ENCODE data around the gene CCDC188. TPM values are rescaled to one million over a fixed set of nuclear protein-coding genes. Genes with fewer than 3 reads are reported as not detected.

Gene CCDC188
- total RNA-seq, 1 donor from 2014 or later: not detected

- Histone ChIP-seq H3K27ac (ENCODE audit: low read depth, low read length) (no peak overlapping the region), H3K79me2 (ENCODE audit: insufficient read depth, low read length) (peaks cover 47% of the 10 kb centered on the region), H3K27me3 (ENCODE audit: insufficient read depth, low read length) (no peaks in the 10 kb centered on the region), H3K36me3 (ENCODE audit: insufficient read depth, low read length) (peaks cover 23% of the 10 kb centered on the region), H2AFZ (ENCODE audit: low read depth, low read length) (no peak overlapping the region), H3K4me2 (ENCODE audit: low read length) (no peak overlapping the region), H4K20me1 (ENCODE audit: insufficient read depth, low read length) (peaks cover 51% of the 10 kb centered on the region), H3K9me3 (ENCODE audit: insufficient read depth, low read depth, low read length) (no peaks in the 10 kb centered on the region), H3K4me3 (ENCODE audit: insufficient read depth, low read depth, low read length) (no peak overlapping the region), H3K4me1 (ENCODE audit: insufficient read depth, low read length) (peaks cover 9% of the 10 kb centered on the region), H3K9ac (ENCODE audit: low read length) (no peak overlapping the region)
- Mint-ChIP-seq H3K36me3 (ENCODE audit: low read depth, unreplicated experiment) (peaks cover 12% of the 10 kb centered on the region), H3K9me3 (ENCODE audit: unreplicated experiment) (no peaks in the 10 kb centered on the region), H3K4me1 (ENCODE audit: low read depth, unreplicated experiment) (no peaks in the 10 kb centered on the region), H3K27ac (ENCODE audit: unreplicated experiment) (no peak overlapping the region), H3K27me3 (ENCODE audit: low read depth, unreplicated experiment) (no peaks in the 10 kb centered on the region), H3K4me3 (ENCODE audit: unreplicated experiment) (no peak overlapping the region)
- DNase-seq (ENCODE audit: low read depth): no peak
- no peak for FAIRE-seq
- TF ChIP-seq CTCF (IDR thresholded peaks at IDR 0.05; ENCODE audit: insufficient read depth, low read depth, low read length): no peak
- no peak for TF ChIP-seq EZH2 (IDR thresholded peaks at IDR 0.05; ENCODE audit: insufficient read depth, low read length)
Measured at GRCh38 chr22:20113551-20114310, 37.1 kb downstream of the CCDC188 start.

DNA sequence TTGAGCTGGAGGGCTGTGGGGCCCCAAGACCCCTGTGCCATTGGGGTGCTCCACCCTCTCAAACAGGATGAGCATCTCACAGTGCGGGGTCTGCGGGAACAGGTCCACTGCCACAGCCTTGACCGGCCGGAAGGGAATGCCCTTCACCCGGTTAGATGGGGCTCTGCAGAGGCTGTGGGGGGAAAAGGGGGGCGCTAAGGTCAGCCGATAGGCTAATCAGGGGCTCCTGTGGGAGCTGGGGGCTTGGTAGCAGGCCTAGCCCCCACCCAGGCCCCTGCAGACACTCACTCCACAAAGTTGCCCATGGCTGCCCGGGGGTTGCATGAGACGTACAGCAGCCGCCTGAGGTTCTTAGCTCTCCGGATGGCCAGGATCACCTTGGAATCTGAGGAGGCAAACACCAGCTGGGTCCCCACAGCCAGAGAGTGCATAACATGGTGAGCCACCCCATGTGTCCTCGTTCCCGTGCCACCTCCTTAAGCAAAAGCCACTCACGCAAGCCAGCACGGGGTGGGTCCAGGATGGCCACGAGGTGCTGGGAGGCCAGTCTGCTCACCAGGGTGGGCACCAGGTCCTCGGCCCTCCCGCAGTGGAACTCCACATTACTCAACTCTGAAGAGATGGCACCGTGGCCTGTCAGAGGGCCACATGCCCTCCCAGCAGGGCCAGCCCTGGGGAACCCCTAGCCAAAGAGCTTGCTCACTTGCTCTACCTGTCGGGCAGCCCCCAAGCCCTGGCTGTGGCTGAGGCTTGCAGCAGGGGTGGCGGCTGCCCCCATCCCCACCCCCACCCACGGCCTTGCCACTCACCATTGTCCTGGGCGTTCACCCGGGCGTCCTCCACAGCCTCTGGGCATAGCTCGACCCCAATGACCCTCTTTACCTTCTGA lies 38.0 kb downstream of the CCDC188 start:
- H3K36me3 Mint-ChIP-seq (ENCODE audit: low read depth, unreplicated experiment): peaks cover 12% of the 10 kb centered on the region
- H3K36me3 ChIP-seq (ENCODE audit: insufficient read depth, low read length): peaks cover 29% of the 10 kb centered on the region
- no peak overlapping the region for H3K27ac Mint-ChIP-seq (ENCODE audit: unreplicated experiment)
- no peak overlapping the region for H3K27ac ChIP-seq (ENCODE audit: low read depth, low read length)
- H3K27me3 ChIP-seq (ENCODE audit: insufficient read depth, low read length): no peaks in the 10 kb centered on the region
- FAIRE-seq (no peak), DNase-seq (ENCODE audit: low read depth) (no peak)
- H3K9me3 ChIP-seq (ENCODE audit: insufficient read depth, low read depth, low read length): no peaks in the 10 kb centered on the region
- no peak overlapping the region for H3K4me3 Mint-ChIP-seq (ENCODE audit: unreplicated experiment)
- H3K9me3 Mint-ChIP-seq (ENCODE audit: unreplicated experiment): no peaks in the 10 kb centered on the region
- H3K4me2 ChIP-seq (ENCODE audit: low read length): no peak overlapping the region
- H3K79me2 ChIP-seq (ENCODE audit: insufficient read depth, low read length): peaks cover 41% of the 10 kb centered on the region
- no peaks in the 10 kb centered on the region for H3K4me1 Mint-ChIP-seq (ENCODE audit: low read depth, unreplicated experiment)
- H2AFZ ChIP-seq (ENCODE audit: low read depth, low read length): no peak overlapping the region
- no peaks in the 10 kb centered on the region for H3K27me3 Mint-ChIP-seq (ENCODE audit: low read depth, unreplicated experiment)
- peaks cover 5% of the 10 kb centered on the region for H3K4me1 ChIP-seq (ENCODE audit: insufficient read depth, low read length)
- H3K9ac ChIP-seq (ENCODE audit: low read length): no peak overlapping the region
- no peak overlapping the region for H3K4me3 ChIP-seq (ENCODE audit: insufficient read depth, low read depth, low read length)
- TF ChIP-seq EZH2 (IDR thresholded peaks at IDR 0.05; ENCODE audit: insufficient read depth, low read length) (no peak), CTCF (IDR thresholded peaks at IDR 0.05; ENCODE audit: insufficient read depth, low read depth, low read length) (no peak)
- peaks cover 57% of the 10 kb centered on the region for H4K20me1 ChIP-seq (ENCODE audit: insufficient read depth, low read length)
